Natural killer cell (primary cell): ENCODE results near the gene MTMR10. TPM values are rescaled to one million over a fixed set of nuclear protein-coding genes. Genes with fewer than 3 reads are reported as not detected.
A peak's percentile ranks its signal among the peaks of the same experiment; 100 is the strongest.

Source experiments
- ATAC-seq, 3 donors: fragments of 150-1000 bp in 2 of 3; fragments of 200-7000 bp in 1 of 3; cut with Tn5 transposase; 1 replicate in 1 of 3; 2 replicates in 2 of 3; pipeline ENCODE4 v1.10.0; 2021; ENCODE audit warnings: mild to moderate bottlenecking in 2 of 3, moderate library complexity in 2 of 3
- DNase-seq, 2 donors: peaks; one replicate each; pipeline versions ENCODE4 v3.0.0 to v3.0.0-alpha.2; 2013 to 2021; ENCODE audit warnings: mixed read lengths in 1 of 2
- H3K27ac ChIP-seq: one replicate; pipeline ENCODE4 v1.5.1; 2013; ENCODE audit warnings: mild to moderate bottlenecking, low read length
- H3K27me3 ChIP-seq: one replicate; pipeline ENCODE4 v1.6.1; 2013; ENCODE audit warnings: low read length; ENCODE audit not compliant: control insufficient read depth, insufficient read depth
- H3K36me3 ChIP-seq: one replicate; pipeline ENCODE4 v1.6.1; 2013; ENCODE audit warnings: low read length; ENCODE audit not compliant: control insufficient read depth, insufficient read depth
- H3K4me1 ChIP-seq: one replicate; pipeline ENCODE4 v1.6.1; 2013; ENCODE audit warnings: low read length; ENCODE audit not compliant: control insufficient read depth, insufficient read depth
- H3K4me3 ChIP-seq: one replicate; pipeline ENCODE4 v1.5.1; 2013; ENCODE audit warnings: low read length
- H3K9me3 ChIP-seq: one replicate; pipeline ENCODE4 v1.6.1; 2013; ENCODE audit warnings: low read length; ENCODE audit not compliant: control insufficient read depth, insufficient read depth
- H3K27ac Mint-ChIP-seq, 2 donors: one replicate each; pipeline ENCODE4 v1.8.0; 2022; ENCODE audit warnings: mild to moderate bottlenecking in 2 of 2, mixed read lengths in 2 of 2, moderate library complexity in 1 of 2
- H3K27me3 Mint-ChIP-seq, 2 donors: one replicate each; pipeline ENCODE4 v1.8.0; 2022; ENCODE audit warnings: low read depth in 2 of 2, mixed read lengths in 2 of 2
- H3K36me3 Mint-ChIP-seq: one replicate; pipeline ENCODE4 v1.8.0; 2022; ENCODE audit warnings: mixed read lengths
- H3K4me1 Mint-ChIP-seq, 2 donors: one replicate each; pipeline ENCODE4 v1.8.0; 2022; ENCODE audit warnings: mixed read lengths in 2 of 2
- H3K4me3 Mint-ChIP-seq: one replicate; pipeline ENCODE4 v1.8.0; 2022; ENCODE audit warnings: mild to moderate bottlenecking, moderate library complexity, mixed read lengths
- H3K9me3 Mint-ChIP-seq, 2 donors: one replicate each; pipeline ENCODE4 v1.8.0; 2022; ENCODE audit warnings: mixed read lengths in 2 of 2
- WGBS: methylation state at CpG from one replicate; pipeline ENCODE4 v1.1.7; 2013; ENCODE audit warnings: missing lambda C conversion rate; ENCODE audit not compliant: insufficient coverage; 5-methylcytosine and 5-hydroxymethylcytosine counted together
- intact Hi-C: fragments of 100-400 bp; cut with micrococcal nuclease; formaldehyde crosslinking; loops from one replicate; pipeline ENCODE4 v1.14.2; 2022
- total RNA-seq, 4 donors: library from RNA; stranded (reverse); fragments of 120-200 nt in 1 of 4; gene quantifications; one replicate each; pipeline versions ENCODE4 v1.2.3 to v1.2.4, GENCODE V29; 2013 to 2022
- TF ChIP-seq, protein P1 (sequence below): fragments of 200-600 bp; IDR thresholded peaks from one replicate; pipeline ENCODE4 v1.8.0; 2022; ENCODE audit warnings: antibody characterized with exemption

MTMR10 gene
- total RNA-seq, 3 donors from 2014 or later (not counting 1 experiment from before 2014, with no cell fraction given) = 46.3 to 64.5 (median 54.2) TPM

DNA sequence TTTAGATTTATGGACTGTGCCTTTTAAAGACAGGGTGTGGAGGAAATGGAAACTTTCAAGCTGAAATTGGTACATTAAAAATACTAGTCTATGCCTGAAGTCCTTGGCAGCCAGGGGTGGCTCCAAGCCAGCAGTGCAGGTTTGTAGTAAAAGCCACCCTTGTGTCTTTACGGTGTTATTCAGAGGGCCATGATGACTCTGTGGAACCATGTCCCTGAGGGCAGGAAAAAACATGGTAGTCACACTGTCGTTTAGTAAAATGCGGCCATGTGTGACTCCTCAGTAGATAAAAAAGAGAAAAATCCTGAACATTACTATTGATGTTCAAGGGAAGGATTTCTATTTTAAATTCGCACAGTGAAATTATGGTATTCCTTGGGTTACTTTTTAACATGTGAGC is 85.1 kb downstream of the MTMR10 start:
- DNase-seq (no peak), ATAC-seq (no peak)
- Histone ChIP-seq H3K27me3 (no peaks in the 10 kb centered on the region), H3K9me3 (no peaks in the 10 kb centered on the region), H3K27ac (no peak overlapping the region), H3K4me3 (no peak overlapping the region), H3K36me3 (peaks cover 10% of the 10 kb centered on the region), H3K4me1 (peaks cover 8% of the 10 kb centered on the region)
- 86% methylated on average over 4 of the region's 4 CpGs for WGBS
- H3K4me3 Mint-ChIP-seq = no peak overlapping the region
- no peak overlapping the region for H3K27ac Mint-ChIP-seq
- H3K9me3 Mint-ChIP-seq = no peaks in the 10 kb centered on the region
- intact Hi-C loops = loop anchor here (10.0 kb wide), 1 partner anchor 218 kb away; no protein-coding TSS in a partner anchor
- TF ChIP-seq, protein P1, sequence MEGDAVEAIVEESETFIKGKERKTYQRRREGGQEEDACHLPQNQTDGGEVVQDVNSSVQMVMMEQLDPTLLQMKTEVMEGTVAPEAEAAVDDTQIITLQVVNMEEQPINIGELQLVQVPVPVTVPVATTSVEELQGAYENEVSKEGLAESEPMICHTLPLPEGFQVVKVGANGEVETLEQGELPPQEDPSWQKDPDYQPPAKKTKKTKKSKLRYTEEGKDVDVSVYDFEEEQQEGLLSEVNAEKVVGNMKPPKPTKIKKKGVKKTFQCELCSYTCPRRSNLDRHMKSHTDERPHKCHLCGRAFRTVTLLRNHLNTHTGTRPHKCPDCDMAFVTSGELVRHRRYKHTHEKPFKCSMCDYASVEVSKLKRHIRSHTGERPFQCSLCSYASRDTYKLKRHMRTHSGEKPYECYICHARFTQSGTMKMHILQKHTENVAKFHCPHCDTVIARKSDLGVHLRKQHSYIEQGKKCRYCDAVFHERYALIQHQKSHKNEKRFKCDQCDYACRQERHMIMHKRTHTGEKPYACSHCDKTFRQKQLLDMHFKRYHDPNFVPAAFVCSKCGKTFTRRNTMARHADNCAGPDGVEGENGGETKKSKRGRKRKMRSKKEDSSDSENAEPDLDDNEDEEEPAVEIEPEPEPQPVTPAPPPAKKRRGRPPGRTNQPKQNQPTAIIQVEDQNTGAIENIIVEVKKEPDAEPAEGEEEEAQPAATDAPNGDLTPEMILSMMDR = no peak
- H3K4me1 Mint-ChIP-seq = peaks cover 45 to 46% of the 10 kb centered on the region in 2 donors
- H3K27me3 Mint-ChIP-seq = peaks cover 0 to 4% of the 10 kb centered on the region in 2 donors
- H3K36me3 Mint-ChIP-seq = peaks cover 7% of the 10 kb centered on the region

- Mint-ChIP-seq H3K27ac (no peak overlapping the region), H3K4me3 (no peak overlapping the region), H3K36me3 (peaks cover 7% of the 10 kb centered on the region), H3K4me1 (peaks cover 45 to 46% of the 10 kb centered on the region in 2 donors), H3K27me3 (peaks cover 0 to 4% of the 10 kb centered on the region in 2 donors), H3K9me3 (no peaks in the 10 kb centered on the region)
- DNase-seq (no peak), ATAC-seq (no peak)
- TF ChIP-seq, protein P1 = no peak
- Histone ChIP-seq H3K27ac (no peak overlapping the region), H3K27me3 (no peaks in the 10 kb centered on the region), H3K4me3 (no peak overlapping the region), H3K36me3 (peaks cover 6% of the 10 kb centered on the region), H3K4me1 (peaks cover 8% of the 10 kb centered on the region), H3K9me3 (no peaks in the 10 kb centered on the region)
- 96% methylated on average over 4 of the region's 5 CpGs for WGBS
- intact Hi-C loops = loop anchor here (10.0 kb wide), 1 partner anchor 219 kb away; no protein-coding TSS in a partner anchor
These were observed 85.6 kb downstream of the MTMR10 start for GRCh38 chr15:30905821-30906220.

DNA sequence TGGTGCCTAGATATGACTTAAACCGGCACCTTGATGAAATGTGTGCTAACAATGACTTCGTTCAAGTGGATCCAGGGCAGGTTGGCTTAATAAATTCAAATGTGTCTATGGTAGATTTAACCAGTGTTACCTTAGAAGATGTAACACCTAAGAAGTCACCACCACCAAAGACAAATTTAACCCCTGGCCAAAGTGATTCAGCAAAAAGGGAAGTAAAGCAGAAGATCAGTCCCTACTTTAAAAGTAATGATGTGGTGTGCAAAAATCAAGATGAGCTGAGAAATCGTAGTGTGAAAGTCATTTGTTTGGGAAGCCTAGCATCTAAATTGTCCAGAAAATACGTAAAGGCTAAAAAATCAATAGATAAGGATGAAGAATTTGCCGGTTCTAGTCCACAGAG is 86.6 kb downstream of the MTMR10 start:
- intact Hi-C loops = loop anchor here (10.0 kb wide), 1 partner anchor 220 kb away; no protein-coding TSS in a partner anchor
- Histone ChIP-seq H3K36me3 (peaks cover 3% of the 10 kb centered on the region), H3K4me1 (peaks cover 8% of the 10 kb centered on the region), H3K27me3 (no peaks in the 10 kb centered on the region), H3K4me3 (no peak overlapping the region), H3K9me3 (no peaks in the 10 kb centered on the region), H3K27ac (no peak overlapping the region)
- no peak for ATAC-seq
- Mint-ChIP-seq H3K27me3 (peaks cover 0 to 6% of the 10 kb centered on the region in 2 donors), H3K4me3 (peak overlapping the region; percentile 90), H3K9me3 (no peaks in the 10 kb centered on the region), H3K27ac (peak overlapping the region in 1 of 2 donors; percentile 79), H3K36me3 (peaks cover 7% of the 10 kb centered on the region), H3K4me1 (peaks cover 44 to 45% of the 10 kb centered on the region in 2 donors)
- DNase-seq = no peak
- TF ChIP-seq, protein P1 = no peak
- WGBS = 97% methylated on average over 5 of the region's 5 CpGs
